ENCODE data around the gene EPM2A. TPM values are rescaled to one million over a fixed set of nuclear protein-coding genes. Genes with fewer than 3 reads are reported as not detected.

The EPM2A gene
- total RNA-seq, 5 donors from 2014 or later (not counting 1 experiment from before 2014, with no cell fraction given), result 9.0 to 13.5 (median 10.7) TPM

DNA sequence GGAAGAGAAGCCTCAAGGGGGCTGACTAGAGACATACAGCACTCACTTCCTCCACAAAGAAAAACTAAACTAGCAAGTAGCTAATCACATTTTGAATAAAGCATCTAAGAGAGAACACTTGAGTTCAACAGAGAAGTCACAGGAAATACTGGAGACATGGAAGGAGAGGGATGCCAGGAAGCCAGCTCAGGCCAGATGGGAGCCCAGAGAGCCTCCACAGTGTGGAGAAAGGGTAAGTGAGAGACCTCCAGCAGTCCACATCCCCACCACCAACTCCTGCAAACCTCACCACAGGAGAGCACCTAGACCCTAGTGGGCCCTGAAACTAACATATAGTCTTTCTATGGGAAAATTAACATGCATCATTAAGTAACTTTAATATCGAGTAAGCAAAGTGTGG, 79.2 kb downstream of the EPM2A start:
- Mint-ChIP-seq H3K27me3 (no peaks in the 10 kb centered on the region), H3K4me3 (no peak overlapping the region), H3K27ac (no peak overlapping the region), H3K36me3 (peaks cover 15% of the 10 kb centered on the region), H3K9me3 (no peaks in the 10 kb centered on the region), H3K4me1 (no peaks in the 10 kb centered on the region)
- no peak for DNase-seq
- Histone ChIP-seq H3K4me1 (ENCODE audit: control insufficient read depth in 1 of 2, extremely low read depth in 1 of 2, insufficient read depth in 2 of 2, low read length in 2 of 2) (no peaks in the 10 kb centered on the region), H3K36me3 (ENCODE audit: control insufficient read depth in 2 of 2, extremely low read depth in 1 of 2, insufficient read depth in 1 of 2, low read length in 1 of 2) (no peaks in the 10 kb centered on the region), H3K27me3 (replicated peaks in 1 of 2; ENCODE audit: control insufficient read depth in 2 of 2, extremely low read depth in 1 of 2, insufficient read depth in 2 of 2, low read length in 1 of 2) (no peaks in the 10 kb centered on the region), H3K9me3 (no peaks in the 10 kb centered on the region), H3K27ac (ENCODE audit: low read length) (no peak overlapping the region), H3K4me3 (ENCODE audit: control insufficient read depth in 1 of 2, extremely low read depth in 1 of 2, low read length in 1 of 2) (no peak overlapping the region)
- ATAC-seq (replicated peaks in 1 of 4), result no peak
- POLR2A ChIA-PET, result no interaction called here
- no CpG with 5 or more reads among the region's 1 CpG for WGBS (ENCODE audit: insufficient coverage)
- CTCF ChIA-PET, result interaction anchor here in 1 of 2 donors (1.4 kb wide), 1 partner anchor 23 kb away, joined by 3 read pairs; no protein-coding TSS in a partner anchor

DNA sequence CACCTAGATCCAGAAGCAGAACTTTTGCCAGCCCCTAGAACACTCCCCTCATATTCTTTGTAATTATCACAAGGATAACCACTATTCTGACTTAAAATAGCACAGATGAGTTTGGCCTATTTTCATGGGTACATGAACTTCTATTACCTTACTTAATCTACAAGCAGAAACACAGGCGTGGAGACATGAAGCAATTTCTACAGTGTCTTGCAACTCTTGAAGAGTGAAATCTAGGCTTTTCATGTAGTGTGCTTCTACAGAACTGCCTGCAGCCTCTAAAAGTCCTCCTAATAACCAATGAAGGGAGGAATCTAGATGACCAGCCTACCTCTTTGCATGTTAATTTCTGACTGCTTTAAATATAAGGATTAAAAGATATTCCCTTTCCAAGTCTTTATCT, 82.7 kb downstream of the EPM2A start:
- H3K4me1 Mint-ChIP-seq, result no peaks in the 10 kb centered on the region
- H3K27ac Mint-ChIP-seq, result no peak overlapping the region
- no peak overlapping the region for H3K27ac ChIP-seq (ENCODE audit: low read length)
- ChIA-PET POLR2A (no interaction called here), CTCF (no interaction called here)
- H3K4me3 Mint-ChIP-seq, result no peak overlapping the region
- H3K4me3 ChIP-seq (ENCODE audit: control insufficient read depth in 1 of 2, extremely low read depth in 1 of 2, low read length in 1 of 2), result no peak overlapping the region
- no peaks in the 10 kb centered on the region for H3K27me3 ChIP-seq (replicated peaks in 1 of 2; ENCODE audit: control insufficient read depth in 2 of 2, extremely low read depth in 1 of 2, insufficient read depth in 2 of 2, low read length in 1 of 2)
- no peak for DNase-seq
- H3K36me3 ChIP-seq (ENCODE audit: control insufficient read depth in 2 of 2, extremely low read depth in 1 of 2, insufficient read depth in 1 of 2, low read length in 1 of 2), result no peaks in the 10 kb centered on the region
- peaks cover 17% of the 10 kb centered on the region for H3K36me3 Mint-ChIP-seq
- no peaks in the 10 kb centered on the region for H3K27me3 Mint-ChIP-seq
- H3K4me1 ChIP-seq (ENCODE audit: control insufficient read depth in 1 of 2, extremely low read depth in 1 of 2, insufficient read depth in 2 of 2, low read length in 2 of 2), result no peaks in the 10 kb centered on the region
- no CpG with 5 or more reads among the region's 1 CpG for WGBS (ENCODE audit: insufficient coverage)
- H3K9me3 ChIP-seq, result no peaks in the 10 kb centered on the region
- no peaks in the 10 kb centered on the region for H3K9me3 Mint-ChIP-seq
- no peak for ATAC-seq (replicated peaks in 1 of 4)

DNA sequence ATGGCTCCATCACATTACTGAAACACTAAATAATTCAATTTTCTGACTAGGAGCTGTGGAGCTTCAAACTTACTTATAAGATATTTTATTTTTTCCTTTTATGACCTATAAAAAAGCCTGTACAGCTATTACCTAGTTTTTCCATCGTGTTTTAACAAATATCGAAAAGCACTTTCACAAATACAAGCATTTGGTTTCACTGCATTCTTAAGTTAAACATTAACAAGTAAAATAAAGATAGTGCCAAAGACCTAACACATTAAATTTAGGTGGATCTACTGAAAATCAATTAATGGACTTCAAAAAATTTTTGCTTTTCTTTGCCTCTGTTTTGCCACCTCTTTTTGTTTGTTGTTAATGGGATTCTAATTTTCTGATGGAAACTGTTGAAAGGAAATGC, 83.3 kb downstream of the EPM2A start:
- no peak overlapping the region for H3K27ac ChIP-seq (ENCODE audit: low read length)
- no peaks in the 10 kb centered on the region for H3K9me3 ChIP-seq
- ChIA-PET CTCF (no interaction called here), POLR2A (no interaction called here)
- H3K27me3 Mint-ChIP-seq, result no peaks in the 10 kb centered on the region
- no CpG with 5 or more reads among the region's 2 CpGs for WGBS (ENCODE audit: insufficient coverage)
- no peaks in the 10 kb centered on the region for H3K9me3 Mint-ChIP-seq
- H3K27me3 ChIP-seq (replicated peaks in 1 of 2; ENCODE audit: control insufficient read depth in 2 of 2, extremely low read depth in 1 of 2, insufficient read depth in 2 of 2, low read length in 1 of 2), result no peaks in the 10 kb centered on the region
- no peak for DNase-seq
- H3K4me3 ChIP-seq (ENCODE audit: control insufficient read depth in 1 of 2, extremely low read depth in 1 of 2, low read length in 1 of 2), result no peak overlapping the region
- no peak overlapping the region for H3K4me3 Mint-ChIP-seq
- no peaks in the 10 kb centered on the region for H3K4me1 ChIP-seq (ENCODE audit: control insufficient read depth in 1 of 2, extremely low read depth in 1 of 2, insufficient read depth in 2 of 2, low read length in 2 of 2)
- H3K27ac Mint-ChIP-seq, result no peak overlapping the region
- ATAC-seq (replicated peaks in 1 of 4), result no peak
- H3K36me3 Mint-ChIP-seq, result peaks cover 13% of the 10 kb centered on the region
- H3K36me3 ChIP-seq (ENCODE audit: control insufficient read depth in 2 of 2, extremely low read depth in 1 of 2, insufficient read depth in 1 of 2, low read length in 1 of 2), result no peaks in the 10 kb centered on the region
- H3K4me1 Mint-ChIP-seq, result no peaks in the 10 kb centered on the region

DNA sequence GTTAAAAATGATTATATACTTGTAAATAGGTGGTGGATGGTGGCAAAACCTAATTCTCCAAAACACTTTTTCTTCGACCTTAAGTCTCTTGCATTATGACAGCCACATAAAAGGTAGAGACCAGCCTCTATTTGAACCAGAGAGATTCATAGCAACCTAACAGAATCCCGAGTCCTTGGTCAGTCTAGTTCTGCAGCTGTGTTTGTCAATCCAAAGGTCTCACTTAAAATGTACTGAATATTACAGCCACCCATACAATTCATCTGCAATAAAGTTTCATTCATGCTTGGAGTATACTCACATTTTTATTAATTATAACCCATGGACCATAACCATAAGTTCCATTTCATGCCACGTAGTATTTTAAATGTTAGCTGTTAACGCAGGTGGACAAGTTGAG, 87.2 kb downstream of the EPM2A start:
- Histone ChIP-seq H3K27ac (ENCODE audit: low read length) (no peak overlapping the region), H3K27me3 (replicated peaks in 1 of 2; ENCODE audit: control insufficient read depth in 2 of 2, extremely low read depth in 1 of 2, insufficient read depth in 2 of 2, low read length in 1 of 2) (no peaks in the 10 kb centered on the region), H3K36me3 (ENCODE audit: control insufficient read depth in 2 of 2, extremely low read depth in 1 of 2, insufficient read depth in 1 of 2, low read length in 1 of 2) (no peaks in the 10 kb centered on the region), H3K4me1 (ENCODE audit: control insufficient read depth in 1 of 2, extremely low read depth in 1 of 2, insufficient read depth in 2 of 2, low read length in 2 of 2) (no peaks in the 10 kb centered on the region), H3K9me3 (no peaks in the 10 kb centered on the region), H3K4me3 (ENCODE audit: control insufficient read depth in 1 of 2, extremely low read depth in 1 of 2, low read length in 1 of 2) (no peak overlapping the region)
- Mint-ChIP-seq H3K36me3 (peaks cover 10% of the 10 kb centered on the region), H3K4me3 (no peak overlapping the region), H3K9me3 (no peaks in the 10 kb centered on the region), H3K27me3 (no peaks in the 10 kb centered on the region), H3K4me1 (no peaks in the 10 kb centered on the region), H3K27ac (no peak overlapping the region)
- WGBS (ENCODE audit: insufficient coverage), result 92% methylated on average over 2 of the region's 4 CpGs
- no peak for ATAC-seq (replicated peaks in 1 of 4)
- POLR2A ChIA-PET, result no interaction called here
- CTCF ChIA-PET, result interaction anchor here in 1 of 2 donors (1.5 kb wide), 1 partner anchor 15 kb away, joined by 4 read pairs; no protein-coding TSS in a partner anchor
- no peak for DNase-seq

GRCh38 chr6:145647602-145648001, 87.7 kb downstream of the EPM2A start:
- H3K27me3 ChIP-seq (replicated peaks in 1 of 2; ENCODE audit: control insufficient read depth in 2 of 2, extremely low read depth in 1 of 2, insufficient read depth in 2 of 2, low read length in 1 of 2), result no peaks in the 10 kb centered on the region
- WGBS (ENCODE audit: insufficient coverage), result no CpG with 5 or more reads among the region's 1 CpG
- Mint-ChIP-seq H3K36me3 (peaks cover 9% of the 10 kb centered on the region), H3K4me3 (no peak overlapping the region), H3K27ac (no peak overlapping the region), H3K9me3 (no peaks in the 10 kb centered on the region), H3K4me1 (no peaks in the 10 kb centered on the region), H3K27me3 (no peaks in the 10 kb centered on the region)
- no peaks in the 10 kb centered on the region for H3K4me1 ChIP-seq (ENCODE audit: control insufficient read depth in 1 of 2, extremely low read depth in 1 of 2, insufficient read depth in 2 of 2, low read length in 2 of 2)
- ChIA-PET CTCF (interaction anchor here in 1 of 2 donors (1.5 kb wide), 1 partner anchor 14 kb away, joined by 4 read pairs; no protein-coding TSS in a partner anchor), POLR2A (no interaction called here)
- ATAC-seq (replicated peaks in 1 of 4) (no peak), DNase-seq (no peak)
- H3K36me3 ChIP-seq (ENCODE audit: control insufficient read depth in 2 of 2, extremely low read depth in 1 of 2, insufficient read depth in 1 of 2, low read length in 1 of 2), result no peaks in the 10 kb centered on the region
- no peak overlapping the region for H3K27ac ChIP-seq (ENCODE audit: low read length)
- H3K9me3 ChIP-seq, result no peaks in the 10 kb centered on the region
- no peak overlapping the region for H3K4me3 ChIP-seq (ENCODE audit: control insufficient read depth in 1 of 2, extremely low read depth in 1 of 2, low read length in 1 of 2)

GRCh38 chr6:145643760-145644159, 91.6 kb downstream of the EPM2A start:
- H3K36me3 Mint-ChIP-seq, result no peaks in the 10 kb centered on the region
- H3K27ac ChIP-seq (ENCODE audit: low read length), result no peak overlapping the region
- WGBS (ENCODE audit: insufficient coverage), result no CpG with 5 or more reads among the region's 3 CpGs
- H3K27me3 Mint-ChIP-seq, result no peaks in the 10 kb centered on the region
- H3K27me3 ChIP-seq (replicated peaks in 1 of 2; ENCODE audit: control insufficient read depth in 2 of 2, extremely low read depth in 1 of 2, insufficient read depth in 2 of 2, low read length in 1 of 2), result no peaks in the 10 kb centered on the region
- DNase-seq (no peak), ATAC-seq (replicated peaks in 1 of 4) (no peak)
- H3K4me3 Mint-ChIP-seq, result no peak overlapping the region
- ChIA-PET POLR2A (no interaction called here), CTCF (interaction anchor here (0.7 to 1.4 kb wide), 2 partner anchors 10 to 16 kb away, joined by 3 to 6 read pairs; no protein-coding TSS in a partner anchor)
- no peak overlapping the region for H3K4me3 ChIP-seq (ENCODE audit: control insufficient read depth in 1 of 2, extremely low read depth in 1 of 2, low read length in 1 of 2)
- no peak overlapping the region for H3K27ac Mint-ChIP-seq
- no peaks in the 10 kb centered on the region for H3K4me1 ChIP-seq (ENCODE audit: control insufficient read depth in 1 of 2, extremely low read depth in 1 of 2, insufficient read depth in 2 of 2, low read length in 2 of 2)
- H3K4me1 Mint-ChIP-seq, result no peaks in the 10 kb centered on the region
- H3K9me3 Mint-ChIP-seq, result no peaks in the 10 kb centered on the region
- H3K9me3 ChIP-seq, result no peaks in the 10 kb centered on the region
- H3K36me3 ChIP-seq (ENCODE audit: control insufficient read depth in 2 of 2, extremely low read depth in 1 of 2, insufficient read depth in 1 of 2, low read length in 1 of 2), result no peaks in the 10 kb centered on the region
